Large intestine (tissue), 3 donors: ENCODE data around the gene METAP2. TPM values are rescaled to one million over a fixed set of nuclear protein-coding genes. Genes with fewer than 3 reads are reported as not detected.
"Not testable (repeated sequence)": the region's sequence is repeated elsewhere in the genome, so short reads cannot be mapped to it uniquely, and the experiment has no call there.

Source experiments
- DNase-seq, 2 donors: peaks; one replicate each; pipeline versions ENCODE4 v3.0.0 to v3.0.0-alpha.2; 2013
- H3K27ac ChIP-seq: one replicate; pipeline ENCODE4 v1.5.1; 2013; ENCODE audit warnings: low read length
- H3K27me3 ChIP-seq: 2 replicates; pipeline ENCODE4 v1.6.1; 2013; ENCODE audit warnings: low read length; ENCODE audit not compliant: control insufficient read depth, insufficient read depth
- H3K36me3 ChIP-seq: 2 replicates; pipeline ENCODE4 v1.6.1; 2013; ENCODE audit warnings: low read length; ENCODE audit not compliant: control insufficient read depth, insufficient read depth
- H3K4me1 ChIP-seq: one replicate; pipeline ENCODE4 v1.6.1; 2013; ENCODE audit warnings: low read length; ENCODE audit not compliant: control insufficient read depth, insufficient read depth
- H3K4me3 ChIP-seq: one replicate; pipeline ENCODE4 v1.5.1; 2013; ENCODE audit warnings: low read length
- H3K9me3 ChIP-seq: one replicate; pipeline ENCODE4 v1.6.1; 2013; ENCODE audit warnings: mild to moderate bottlenecking, low read depth, low read length, moderate library complexity; ENCODE audit not compliant: control insufficient read depth
- WGBS: methylation state at CpG from one replicate; pipeline ENCODE4 v1.1.5; 2013; ENCODE audit warnings: low lambda C conversion rate; ENCODE audit not compliant: insufficient coverage; 5-methylcytosine and 5-hydroxymethylcytosine counted together
- polyA plus RNA-seq: library from polyadenylated mRNA; unstranded; fragments of 120-200 nt; gene quantifications from one replicate; pipeline ENCODE4 v1.2.1, GENCODE V29; 2013

METAP2 gene
- polyA plus RNA-seq, 1 donor, result 88.1 TPM

DNA sequence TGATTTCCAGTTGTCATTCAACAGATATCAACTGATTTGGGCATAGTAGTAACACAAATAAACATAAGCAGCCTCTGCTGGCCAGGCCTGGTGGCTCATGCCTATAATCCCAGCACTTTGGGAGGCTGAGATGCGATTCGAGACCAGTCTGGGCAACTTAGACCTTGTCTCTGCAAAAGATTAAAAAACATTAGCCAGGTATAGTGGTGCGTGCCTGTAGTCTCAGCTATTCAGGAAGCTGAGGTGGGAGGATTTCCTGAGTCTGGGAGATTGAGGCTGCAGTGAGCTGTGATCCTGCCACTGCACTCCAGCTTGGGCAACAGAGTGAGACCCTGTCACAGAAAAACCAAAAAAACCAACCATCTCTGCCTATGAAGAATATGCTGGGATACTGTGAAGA, 7.1 kb downstream of the METAP2 start:
- H3K36me3 ChIP-seq, result peaks cover 52% of the 10 kb centered on the region
- H3K27ac ChIP-seq, result no peak overlapping the region
- no CpG with 5 or more reads among the region's 3 CpGs for WGBS

DNA sequence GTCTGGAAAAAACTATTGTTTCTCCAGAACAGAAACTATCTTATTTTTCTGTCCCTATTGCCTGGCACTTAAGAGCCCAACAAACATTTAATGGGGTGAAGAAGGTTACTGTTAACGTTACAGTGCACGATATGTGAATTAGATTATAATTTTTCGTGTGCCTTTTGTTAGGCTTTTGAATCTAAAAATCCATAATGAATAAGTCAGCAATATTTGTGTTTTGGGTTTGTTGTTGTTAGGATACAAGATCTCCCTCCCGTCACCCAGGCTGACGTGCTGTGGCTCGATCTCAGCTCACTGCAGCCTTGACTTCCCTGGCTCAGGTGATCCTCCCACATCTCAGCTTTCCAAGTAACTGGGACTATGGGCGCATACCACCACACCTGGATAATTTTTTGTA, 7.9 kb downstream of the METAP2 start:
- H3K27me3 ChIP-seq, result no peaks in the 10 kb centered on the region
- peaks cover 50% of the 10 kb centered on the region for H3K36me3 ChIP-seq
- no peak overlapping the region for H3K4me3 ChIP-seq
- no peaks in the 10 kb centered on the region for H3K9me3 ChIP-seq
- no peaks in the 10 kb centered on the region for H3K4me1 ChIP-seq
- no peak for DNase-seq
- 100% methylated on average over 3 of the region's 7 CpGs for WGBS
- no peak overlapping the region for H3K27ac ChIP-seq

More for the DNA sequence above, 7.1 kb downstream of the METAP2 start:
- H3K27me3 ChIP-seq, result no peaks in the 10 kb centered on the region
- no peaks in the 10 kb centered on the region for H3K9me3 ChIP-seq
- DNase-seq, result no peak
- no peaks in the 10 kb centered on the region for H3K4me1 ChIP-seq
- no peak overlapping the region for H3K4me3 ChIP-seq

DNA sequence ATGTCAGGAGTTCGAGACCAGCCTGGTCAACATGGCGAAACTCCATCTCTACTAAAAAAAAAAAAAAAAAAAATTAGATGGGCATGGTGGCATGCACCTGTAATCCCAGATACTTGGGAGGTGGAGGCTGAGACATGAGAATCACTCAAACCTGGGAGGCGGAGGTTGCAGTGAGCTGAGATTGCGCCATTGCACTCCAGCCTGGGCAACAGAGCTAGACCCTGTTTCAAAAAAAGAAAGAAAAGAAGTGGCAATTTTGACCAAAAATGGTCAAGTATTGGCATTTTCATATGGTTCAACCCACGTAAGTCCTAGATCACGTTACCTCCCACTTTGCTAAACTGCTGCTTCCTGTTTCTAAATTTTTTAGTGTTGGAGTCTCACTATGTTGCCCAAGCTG, 8.6 kb downstream of the METAP2 start:
- not testable (repeated sequence) for H3K27ac ChIP-seq, H3K27me3 ChIP-seq, H3K4me1 ChIP-seq, H3K4me3 ChIP-seq, DNase-seq, H3K9me3 ChIP-seq
- WGBS, result 100% methylated on average over 1 of the region's 6 CpGs
- H3K36me3 ChIP-seq, result peaks cover 44% of the 10 kb centered on the region

DNA sequence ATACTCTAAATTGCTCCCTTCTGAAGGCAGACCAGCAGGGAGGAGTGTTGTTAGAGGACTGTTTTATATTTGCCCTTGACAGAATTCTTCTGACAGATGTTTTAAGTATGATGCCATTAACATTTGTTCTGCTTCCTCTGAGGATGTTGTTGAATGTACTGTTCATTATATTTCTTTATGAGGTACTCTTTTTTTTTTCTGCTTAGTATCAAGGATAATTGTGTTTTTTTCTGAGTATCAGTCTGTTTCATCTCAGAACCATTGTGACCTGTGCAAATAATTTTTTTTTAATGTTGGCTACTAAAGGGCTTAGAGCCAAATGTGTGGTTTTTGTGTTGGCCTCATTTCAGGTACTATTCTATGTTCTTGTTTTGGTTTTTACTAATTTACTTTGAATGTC, 10.6 kb downstream of the METAP2 start:
- H3K36me3 ChIP-seq, result peaks cover 31% of the 10 kb centered on the region
- no peak for DNase-seq
- no peak overlapping the region for H3K27ac ChIP-seq

DNA sequence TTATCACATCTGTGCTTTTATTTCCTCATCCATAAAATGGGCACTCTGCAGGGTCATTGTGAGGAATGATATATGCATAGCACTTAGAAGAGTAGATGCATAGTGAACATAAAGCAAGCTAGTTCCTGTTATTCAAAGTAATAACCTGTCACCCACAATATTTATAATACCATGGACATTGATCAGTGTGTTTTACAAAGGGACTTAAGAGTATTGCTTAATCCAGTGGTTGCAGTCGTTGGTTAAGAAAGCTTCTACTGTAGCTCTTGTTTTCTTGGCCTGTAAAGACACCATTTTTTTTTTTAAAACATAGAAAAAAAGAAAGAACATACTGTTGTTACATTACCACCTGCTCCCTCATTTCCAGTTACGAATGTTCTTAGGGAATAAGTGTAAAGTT, 13.1 kb downstream of the METAP2 start:
- DNase-seq, result peak; percentile 7 to 60
- Histone ChIP-seq H3K4me1 (no peaks in the 10 kb centered on the region), H3K36me3 (peaks cover 37% of the 10 kb centered on the region), H3K4me3 (no peak overlapping the region), H3K27me3 (no peaks in the 10 kb centered on the region), H3K27ac (no peak overlapping the region), H3K9me3 (no peaks in the 10 kb centered on the region)
- whole genome bisulfite sequencing, result no CpG with 5 or more reads among the region's 2 CpGs

More for the DNA sequence above, 10.6 kb downstream of the METAP2 start:
- Histone ChIP-seq H3K4me1 (no peaks in the 10 kb centered on the region), H3K9me3 (no peaks in the 10 kb centered on the region), H3K27me3 (no peaks in the 10 kb centered on the region), H3K4me3 (no peak overlapping the region)

DNA sequence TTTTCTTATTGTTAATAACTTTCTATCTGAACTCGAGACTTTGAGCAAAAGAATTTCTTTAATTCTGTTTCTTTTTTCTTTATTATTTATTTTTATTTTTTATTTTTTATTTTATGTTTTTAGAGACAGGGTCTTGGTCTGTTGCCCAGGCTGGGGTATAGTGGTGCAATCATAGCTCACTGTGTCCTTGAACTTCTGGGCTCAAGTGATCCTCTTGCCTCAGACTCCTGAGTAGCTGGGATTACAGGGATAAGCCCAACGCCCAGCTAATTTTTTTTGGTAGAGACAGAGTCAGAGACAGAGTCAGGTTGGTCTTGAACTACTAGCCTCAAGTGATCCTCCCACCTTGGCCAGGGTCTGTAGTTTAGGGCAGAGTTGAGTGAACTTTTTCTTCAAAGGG, 18.5 kb downstream of the METAP2 start:
- 86% methylated on average over 1 of the region's 2 CpGs for WGBS
- H3K4me3 ChIP-seq, result no peak overlapping the region
- no peaks in the 10 kb centered on the region for H3K27me3 ChIP-seq
- H3K9me3 ChIP-seq, result no peaks in the 10 kb centered on the region
- H3K27ac ChIP-seq, result no peak overlapping the region
- peaks cover 48% of the 10 kb centered on the region for H3K36me3 ChIP-seq
- no peaks in the 10 kb centered on the region for H3K4me1 ChIP-seq
- DNase-seq, result no peak

DNA sequence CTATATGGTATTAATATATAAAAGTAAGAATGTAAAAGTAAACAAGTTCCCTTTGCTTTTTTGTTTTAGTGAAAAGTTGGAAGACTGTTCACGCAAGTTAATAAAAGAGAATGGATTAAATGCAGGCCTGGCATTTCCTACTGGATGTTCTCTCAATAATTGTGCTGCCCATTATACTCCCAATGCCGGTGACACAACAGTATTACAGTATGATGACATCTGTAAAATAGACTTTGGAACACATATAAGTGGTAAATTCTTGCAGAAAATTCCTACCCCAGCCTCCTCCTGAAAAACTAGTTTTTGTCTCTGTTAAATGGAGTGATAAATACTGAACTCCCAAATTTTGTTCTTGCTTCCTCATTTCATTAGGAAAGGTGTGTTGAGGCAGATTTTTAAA, 20.9 kb downstream of the METAP2 start:
- peak in 1 of 2 donors; percentile 18 for DNase-seq
- 83% methylated on average over 1 of the region's 2 CpGs for WGBS
- H3K4me3 ChIP-seq, result no peak overlapping the region

DNA sequence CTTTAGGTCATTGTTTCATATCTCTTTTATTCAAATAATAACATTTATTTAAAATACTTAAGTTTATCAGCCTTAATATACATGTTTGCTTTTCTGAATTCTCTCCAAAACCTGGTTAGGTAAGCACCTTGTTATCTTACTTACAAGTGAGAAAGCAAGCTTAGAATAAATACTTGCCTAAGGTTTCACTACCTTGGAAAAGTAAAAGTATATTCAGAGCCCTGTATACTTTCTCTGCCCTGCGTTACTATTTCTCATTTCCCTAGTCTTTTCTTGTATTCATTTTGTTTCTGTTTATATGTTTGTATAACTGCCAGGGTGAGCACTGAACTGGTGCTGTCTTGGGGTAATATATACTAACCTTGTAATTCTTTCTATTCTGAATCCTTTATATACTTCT, 21.5 kb downstream of the METAP2 start:
- Histone ChIP-seq H3K4me3 (no peak overlapping the region), H3K9me3 (peaks cover 7% of the 10 kb centered on the region), H3K27ac (no peak overlapping the region), H3K4me1 (no peaks in the 10 kb centered on the region), H3K27me3 (no peaks in the 10 kb centered on the region), H3K36me3 (peaks cover 63% of the 10 kb centered on the region)
- no peak for DNase-seq
- no CpG with 5 or more reads among the region's 1 CpG for WGBS

More for the DNA sequence above, 20.9 kb downstream of the METAP2 start:
- Histone ChIP-seq H3K4me1 (no peaks in the 10 kb centered on the region), H3K27me3 (no peaks in the 10 kb centered on the region), H3K27ac (no peak overlapping the region), H3K9me3 (peaks cover 7% of the 10 kb centered on the region), H3K36me3 (peaks cover 63% of the 10 kb centered on the region)

DNA sequence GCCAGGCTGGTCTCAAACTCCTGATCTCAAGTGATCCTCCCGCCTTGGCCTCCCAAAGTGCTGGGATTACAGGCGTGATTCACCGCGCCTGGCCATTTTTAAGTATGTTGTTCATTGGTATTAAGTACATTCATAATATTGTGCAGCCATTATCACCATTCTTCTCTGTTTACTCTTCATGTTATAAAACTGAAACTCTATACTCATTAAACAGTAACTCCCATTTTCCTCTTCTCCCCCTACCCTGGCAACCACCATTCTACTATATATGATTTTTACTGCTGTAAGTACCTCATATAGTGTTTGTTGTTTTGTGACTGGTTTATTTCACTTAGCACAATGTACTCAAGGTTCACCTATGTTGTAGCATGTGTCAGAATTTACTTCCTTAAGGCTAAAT, 23.1 kb downstream of the METAP2 start:
- Histone ChIP-seq H3K4me1 (no peaks in the 10 kb centered on the region), H3K27ac (no peak overlapping the region), H3K27me3 (no peaks in the 10 kb centered on the region), H3K4me3 (no peak overlapping the region), H3K9me3 (peaks cover 7% of the 10 kb centered on the region), H3K36me3 (peaks cover 66% of the 10 kb centered on the region)
- DNase-seq, result no peak
- no CpG with 5 or more reads among the region's 4 CpGs for WGBS

DNA sequence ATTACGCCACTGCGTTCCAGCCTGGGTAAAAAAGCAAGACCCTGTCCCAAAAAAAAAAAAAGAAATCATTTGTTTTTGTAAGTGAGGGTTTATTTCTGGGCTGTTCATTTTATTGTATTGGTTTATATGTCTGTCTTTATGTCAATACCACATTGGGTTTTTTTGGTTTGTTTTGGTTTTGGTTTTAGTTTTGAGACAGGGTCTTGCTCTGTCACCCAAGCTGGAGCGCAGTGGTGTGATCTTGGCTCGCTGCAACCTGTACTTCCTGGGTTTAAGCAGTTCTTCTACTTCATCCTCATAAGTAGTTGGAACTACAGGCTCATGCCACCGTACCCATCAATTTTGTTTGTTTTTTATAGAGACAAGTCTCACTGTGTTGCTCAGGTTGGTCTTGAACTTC, 25.0 kb downstream of the METAP2 start:
- WGBS, result no CpG with 5 or more reads among the region's 5 CpGs
- Histone ChIP-seq H3K4me3 (no peak overlapping the region), H3K4me1 (no peaks in the 10 kb centered on the region), H3K9me3 (peaks cover 7% of the 10 kb centered on the region), H3K27ac (no peak overlapping the region), H3K27me3 (no peaks in the 10 kb centered on the region), H3K36me3 (peaks cover 71% of the 10 kb centered on the region)
- no peak for DNase-seq

DNA sequence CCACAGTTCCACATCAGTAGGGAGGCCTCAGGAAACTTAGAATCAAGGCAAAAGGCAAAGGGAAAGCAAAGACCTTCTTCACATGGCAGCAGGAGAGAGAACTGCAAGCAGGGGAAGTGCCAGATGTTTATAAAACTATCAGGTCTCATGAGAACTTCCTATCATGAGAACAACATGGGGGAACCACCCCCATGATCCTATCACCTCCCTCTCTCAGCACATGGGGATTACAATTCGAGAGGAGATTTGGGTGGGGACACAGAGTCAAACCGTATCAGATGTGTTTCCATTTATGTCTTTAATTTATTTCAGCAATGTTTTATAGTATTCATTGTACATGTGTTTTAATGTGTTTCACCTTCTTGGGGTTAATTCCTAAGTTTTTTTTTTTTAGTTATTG, 25.8 kb downstream of the METAP2 start:
- no peaks in the 10 kb centered on the region for H3K27me3 ChIP-seq
- peaks cover 7% of the 10 kb centered on the region for H3K9me3 ChIP-seq
- WGBS, result 100% methylated on average over 1 of the region's 2 CpGs
- H3K4me3 ChIP-seq, result no peak overlapping the region
- no peak for DNase-seq
- H3K36me3 ChIP-seq, result peaks cover 76% of the 10 kb centered on the region
- no peak overlapping the region for H3K27ac ChIP-seq
- H3K4me1 ChIP-seq, result no peaks in the 10 kb centered on the region
